Measurements from ENCODE around the gene MAP1B.
"Not testable (repeated sequence)": the region's sequence is repeated elsewhere in the genome, so short reads cannot be mapped to it uniquely, and the experiment has no call there.

MAP1B gene

GRCh38 chr5:72166070-72166979, 59.0 kb downstream of the MAP1B start:
- DNase-seq, result peak; percentile 87

- DNase-seq, result no peak
Measured at GRCh38 chr5:72167257-72167656, 60.0 kb downstream of the MAP1B start.

GRCh38 chr5:72167804-72168203, 60.5 kb downstream of the MAP1B start:
- peak; percentile 57 for DNase-seq

GRCh38 chr5:72170101-72170500, 62.8 kb downstream of the MAP1B start:
- no peak for DNase-seq

GRCh38 chr5:72171181-72171580, 63.9 kb downstream of the MAP1B start:
- not testable (repeated sequence) for DNase-seq

- no peak for DNase-seq
Measured at GRCh38 chr5:72171667-72172066, 64.4 kb downstream of the MAP1B start.

GRCh38 chr5:72172786-72173185, 65.5 kb downstream of the MAP1B start:
- no peak for DNase-seq

- no peak for DNase-seq
Measured at GRCh38 chr5:72177538-72177937, 70.3 kb downstream of the MAP1B start.

- peak; percentile 73 for DNase-seq
Measured at GRCh38 chr5:72179028-72179815, 71.9 kb downstream of the MAP1B start.

GRCh38 chr5:72179816-72180440, 72.7 kb downstream of the MAP1B start:
- no peak for DNase-seq

- DNase-seq, result no peak
Measured at GRCh38 chr5:72180925-72181324, 73.7 kb downstream of the MAP1B start.

GRCh38 chr5:72182686-72183085, 75.4 kb downstream of the MAP1B start:
- no peak for DNase-seq

- DNase-seq, result no peak
Measured at GRCh38 chr5:72183101-72183520, 75.8 kb downstream of the MAP1B start.

- no peak for DNase-seq
Measured at GRCh38 chr5:72184408-72184807, 77.1 kb downstream of the MAP1B start.

GRCh38 chr5:72185496-72186329, 78.4 kb downstream of the MAP1B start:
- peak; percentile 75 for DNase-seq

GRCh38 chr5:72187388-72188075, 80.3 kb downstream of the MAP1B start:
- DNase-seq, result no peak

- DNase-seq, result no peak
Measured at GRCh38 chr5:72188166-72188565, 80.9 kb downstream of the MAP1B start.

GRCh38 chr5:72189146-72189545, 81.9 kb downstream of the MAP1B start:
- no peak for DNase-seq

GRCh38 chr5:72191404-72191803, 84.1 kb downstream of the MAP1B start:
- DNase-seq, result no peak

GRCh38 chr5:72194846-72195245, 87.6 kb downstream of the MAP1B start:
- DNase-seq, result no peak

GRCh38 chr5:72195581-72195980, 88.3 kb downstream of the MAP1B start:
- DNase-seq, result no peak

- DNase-seq, result no peak
Measured at GRCh38 chr5:72197393-72197792, 90.1 kb downstream of the MAP1B start.
